GM13977 (cell line): Measurements from ENCODE around the gene SIDT1.

Source experiments
- DNase-seq: peaks from one replicate; pipeline ENCODE4 v3.0.0; 2012; ENCODE audit warnings: low spot score
- in situ Hi-C: fragments of 300-500 bp; cut with MboI; formaldehyde crosslinking; loops from one replicate; pipeline ENCODE4 v1.12.0; 2022; ENCODE audit warnings: low sequenced_read_pairs, low pct_unique_long_range_greater_than_20kb, mixed read lengths, inconsistent platforms; ENCODE audit not compliant: unreplicated experiment
- TF ChIP-seq, protein P1 (sequence below): IDR thresholded peaks from 2 replicates; pipeline ENCODE4 v1.5.1; 2012; ENCODE audit warnings: mild to moderate bottlenecking, control low read depth; ENCODE audit not compliant: insufficient read depth; ENCODE audit errors: extremely low read depth, missing control alignments

The SIDT1 gene

DNA sequence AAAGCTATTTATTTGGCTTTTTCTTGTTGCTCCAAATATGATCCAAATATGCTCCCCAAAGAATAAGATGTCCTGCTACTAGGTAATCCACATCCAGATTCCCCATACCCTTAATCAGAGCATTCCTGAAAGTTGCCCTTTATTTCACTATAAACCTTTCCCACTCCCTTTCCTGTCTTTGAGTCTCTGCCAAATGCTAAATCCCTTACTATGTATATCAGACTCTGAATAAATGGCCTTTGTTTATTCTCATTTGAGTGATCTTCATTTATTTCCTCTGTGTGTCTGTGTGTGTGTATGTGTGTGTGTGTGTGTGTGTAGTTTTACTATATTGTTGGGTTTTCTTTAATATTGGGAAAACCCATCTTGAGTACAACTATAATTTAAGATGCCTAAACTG lies 10.4 kb upstream of the SIDT1 start:
- DNase-seq: no peak
- TF ChIP-seq, protein P1, sequence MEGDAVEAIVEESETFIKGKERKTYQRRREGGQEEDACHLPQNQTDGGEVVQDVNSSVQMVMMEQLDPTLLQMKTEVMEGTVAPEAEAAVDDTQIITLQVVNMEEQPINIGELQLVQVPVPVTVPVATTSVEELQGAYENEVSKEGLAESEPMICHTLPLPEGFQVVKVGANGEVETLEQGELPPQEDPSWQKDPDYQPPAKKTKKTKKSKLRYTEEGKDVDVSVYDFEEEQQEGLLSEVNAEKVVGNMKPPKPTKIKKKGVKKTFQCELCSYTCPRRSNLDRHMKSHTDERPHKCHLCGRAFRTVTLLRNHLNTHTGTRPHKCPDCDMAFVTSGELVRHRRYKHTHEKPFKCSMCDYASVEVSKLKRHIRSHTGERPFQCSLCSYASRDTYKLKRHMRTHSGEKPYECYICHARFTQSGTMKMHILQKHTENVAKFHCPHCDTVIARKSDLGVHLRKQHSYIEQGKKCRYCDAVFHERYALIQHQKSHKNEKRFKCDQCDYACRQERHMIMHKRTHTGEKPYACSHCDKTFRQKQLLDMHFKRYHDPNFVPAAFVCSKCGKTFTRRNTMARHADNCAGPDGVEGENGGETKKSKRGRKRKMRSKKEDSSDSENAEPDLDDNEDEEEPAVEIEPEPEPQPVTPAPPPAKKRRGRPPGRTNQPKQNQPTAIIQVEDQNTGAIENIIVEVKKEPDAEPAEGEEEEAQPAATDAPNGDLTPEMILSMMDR: no peak
- in situ Hi-C loops: no loop called here

DNA sequence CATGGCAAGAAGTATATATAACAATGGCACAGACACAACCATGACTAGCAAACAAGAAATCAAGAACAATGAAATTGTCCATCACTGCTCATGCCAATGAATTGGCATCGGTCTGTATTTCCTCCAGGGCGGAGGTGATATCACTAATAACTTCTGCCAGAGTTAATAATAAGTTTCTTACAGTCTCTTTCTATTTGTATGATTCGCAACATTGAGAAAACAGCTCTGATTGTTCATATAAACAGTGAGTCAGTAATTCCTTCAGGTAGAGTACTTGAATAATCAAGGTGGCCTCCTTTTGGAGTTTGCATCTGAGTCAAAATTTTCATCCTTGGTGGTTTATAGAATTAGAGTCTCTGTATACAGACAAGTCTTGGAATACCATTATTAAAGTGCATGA lies 9.1 kb upstream of the SIDT1 start:
- in situ Hi-C loops: no loop called here
- TF ChIP-seq, protein P1: no peak
- DNase-seq: no peak

- peak; percentile 49 for DNase-seq
- in situ Hi-C loops: no loop called here
- TF ChIP-seq, protein P1: peak; percentile 33
Measured at GRCh38 chr3:113532698-113533533, 561 bp downstream of the SIDT1 start.

DNA sequence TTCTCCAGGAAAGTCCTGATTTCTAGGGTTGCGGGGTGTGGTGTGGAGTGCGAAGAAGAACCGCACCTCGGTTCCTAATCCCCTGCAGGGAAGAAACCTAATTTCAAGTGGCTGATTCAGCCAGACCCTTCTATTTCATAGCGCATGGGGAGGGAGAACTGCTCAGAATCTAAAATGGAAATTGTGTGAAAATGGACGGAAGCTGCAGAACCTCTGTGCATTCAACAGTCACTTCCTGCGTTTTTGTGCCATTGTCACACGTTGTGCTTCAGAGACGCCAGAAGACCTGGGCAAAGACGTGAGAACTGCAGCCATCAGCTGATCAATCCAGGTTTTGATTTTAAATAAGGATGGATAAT lies 1.2 kb downstream of the SIDT1 start:
- TF ChIP-seq, protein P1: no peak
- in situ Hi-C loops: no loop called here
- DNase-seq: peak; percentile 37

DNA sequence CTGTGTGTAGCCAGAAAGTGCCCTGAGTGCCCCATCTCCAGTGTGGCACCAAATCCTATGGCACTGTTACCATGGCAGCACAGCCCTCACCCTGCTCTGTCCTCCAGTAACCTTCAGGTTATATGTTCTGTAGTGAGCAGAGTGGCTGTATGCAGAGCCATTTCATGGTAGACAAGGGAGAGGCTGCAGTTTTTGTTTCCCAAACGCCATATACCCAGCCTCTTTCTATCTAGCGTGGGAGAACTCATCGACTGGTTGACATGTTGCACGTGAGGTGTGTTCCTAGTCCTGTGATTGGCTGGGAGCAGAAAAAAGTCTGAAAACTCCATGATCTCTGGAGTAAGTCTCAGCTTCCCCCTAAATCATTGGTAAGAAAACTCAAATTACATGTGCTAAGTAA lies 2.0 kb downstream of the SIDT1 start:
- in situ Hi-C loops: no loop called here
- TF ChIP-seq, protein P1: no peak
- peak; percentile 43 for DNase-seq

DNA sequence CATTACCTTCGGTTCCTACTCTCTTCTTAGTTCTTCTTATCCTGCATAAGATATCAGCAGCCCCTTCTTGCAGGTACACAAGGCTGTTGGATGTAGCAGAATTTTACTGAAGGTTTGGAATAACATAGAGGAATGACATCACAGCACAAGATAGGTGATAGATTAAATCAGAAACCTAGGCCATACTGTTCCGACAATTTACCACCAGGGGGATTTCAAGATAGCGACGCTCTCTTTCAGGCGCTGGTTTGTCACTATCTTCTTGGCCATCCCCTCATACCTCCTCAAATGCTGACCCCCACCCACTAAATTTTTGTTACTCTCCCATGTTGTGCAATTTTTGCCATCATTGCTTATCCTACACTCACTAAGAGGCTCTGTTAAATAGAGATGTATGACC lies 3.5 kb downstream of the SIDT1 start:
- DNase-seq: no peak
- TF ChIP-seq, protein P1: peak; percentile 20
- in situ Hi-C loops: no loop called here
